H1 (cell line): Measurements from ENCODE around the gene BLMH.

Experiments
- EP300 ChIP-seq, 2 experiments: IDR thresholded peaks; 1 replicate in 1 of 2; 2 replicates in 1 of 2; pipeline ENCODE4 v1.6.1; 2011 to 2012; ENCODE audit warnings: low read depth in 2 of 2, low read length in 2 of 2, mild to moderate bottlenecking in 2 of 2, borderline replicate concordance in 1 of 2, inconsistent platforms in 1 of 2, moderate library complexity in 1 of 2
- HDAC2 ChIP-seq, 2 experiments: fragments of 300-600 bp in 1 of 2; sonication (generic) in 1 of 2; IDR thresholded peaks; 2 replicates each; pipeline ENCODE4 v1.6.1; 2011 to 2012; ENCODE audit warnings: low read depth in 2 of 2, low read length in 2 of 2, mild to moderate bottlenecking in 2 of 2, moderate library complexity in 2 of 2, borderline replicate concordance in 1 of 2, inconsistent platforms in 1 of 2
- MAFK ChIP-seq: IDR thresholded peaks from 2 replicates; pipeline ENCODE4 v1.6.1; 2012; ENCODE audit warnings: low read depth, mild to moderate bottlenecking, improper control_type of control experiment, low read length
- POLR2A ChIP-seq, 2 experiments: IDR thresholded peaks; 1 replicate in 1 of 2; 2 replicates in 1 of 2; pipeline ENCODE4 v1.6.1; 2011; ENCODE audit warnings: low read depth in 2 of 2, low read length in 2 of 2, mild to moderate bottlenecking in 2 of 2; ENCODE audit errors: control extremely low read depth in 1 of 2
- POLR2AphosphoS5 ChIP-seq: IDR thresholded peaks from 2 replicates; pipeline ENCODE4 v1.6.1; 2011; ENCODE audit warnings: low read depth, low read length
- RAD21 ChIP-seq, 2 experiments: IDR thresholded peaks in 1 of 2; conservative IDR thresholded peaks in 1 of 2; 2 replicates each; pipeline ENCODE4 v1.6.1; 2011; ENCODE audit warnings: low read depth in 2 of 2, low read length in 2 of 2, improper control_type of control experiment in 1 of 2, inconsistent platforms in 1 of 2, mild to moderate bottlenecking in 1 of 2, moderate library complexity in 1 of 2
- RBBP5 ChIP-seq: IDR thresholded peaks from 2 replicates; pipeline ENCODE4 v1.7.1; 2012; ENCODE audit warnings: low read depth, mild to moderate bottlenecking, inconsistent platforms, low read length, moderate library complexity, borderline replicate concordance
- RFX5 ChIP-seq: IDR thresholded peaks from 2 replicates; pipeline ENCODE4 v1.6.1; 2011; ENCODE audit warnings: low read depth, low read length, improper control_type of control experiment, borderline replicate concordance
- RNF2 ChIP-seq: fragments of 200-900, 300-1000 bp; sonication (generic); IDR thresholded peaks from 2 replicates; pipeline ENCODE4 v1.7.1; 2016; ENCODE audit warnings: borderline replicate concordance, low read depth, mild to moderate bottlenecking, antibody characterized with exemption, low read length; ENCODE audit not compliant: poor library complexity, severe bottlenecking; ENCODE audit errors: missing control alignments
- RXRA ChIP-seq: IDR thresholded peaks from 2 replicates; pipeline ENCODE4 v1.6.1; 2011; ENCODE audit warnings: low read depth, mild to moderate bottlenecking, low read length, moderate library complexity; ENCODE audit not compliant: insufficient read depth
- TCF12 ChIP-seq: IDR thresholded peaks from 2 replicates; pipeline ENCODE4 v1.6.1; 2011; ENCODE audit warnings: low read depth, mild to moderate bottlenecking, low read length
- ZNF274 ChIP-seq: IDR thresholded peaks from 2 replicates; pipeline ENCODE4 v1.7.0; 2012; ENCODE audit warnings: low read length, borderline replicate concordance; ENCODE audit errors: extremely low read depth
- TF ChIP-seq, protein P1 (sequence below), 3 experiments: IDR thresholded peaks; 1 replicate in 2 of 3; 2 replicates in 1 of 3; pipeline versions ENCODE4 v1.5.1 to v1.6.1; 2011; ENCODE audit warnings: low read length in 3 of 3, mild to moderate bottlenecking in 3 of 3, inconsistent platforms in 2 of 3, low read depth in 1 of 3, moderate library complexity in 1 of 3; ENCODE audit not compliant: insufficient read depth in 1 of 3; ENCODE audit errors: control extremely low read depth in 1 of 3
- TF ChIP-seq, protein P2 (sequence below): IDR thresholded peaks from 2 replicates; pipeline ENCODE4 v1.6.1; 2012; ENCODE audit warnings: inconsistent platforms

DNA sequence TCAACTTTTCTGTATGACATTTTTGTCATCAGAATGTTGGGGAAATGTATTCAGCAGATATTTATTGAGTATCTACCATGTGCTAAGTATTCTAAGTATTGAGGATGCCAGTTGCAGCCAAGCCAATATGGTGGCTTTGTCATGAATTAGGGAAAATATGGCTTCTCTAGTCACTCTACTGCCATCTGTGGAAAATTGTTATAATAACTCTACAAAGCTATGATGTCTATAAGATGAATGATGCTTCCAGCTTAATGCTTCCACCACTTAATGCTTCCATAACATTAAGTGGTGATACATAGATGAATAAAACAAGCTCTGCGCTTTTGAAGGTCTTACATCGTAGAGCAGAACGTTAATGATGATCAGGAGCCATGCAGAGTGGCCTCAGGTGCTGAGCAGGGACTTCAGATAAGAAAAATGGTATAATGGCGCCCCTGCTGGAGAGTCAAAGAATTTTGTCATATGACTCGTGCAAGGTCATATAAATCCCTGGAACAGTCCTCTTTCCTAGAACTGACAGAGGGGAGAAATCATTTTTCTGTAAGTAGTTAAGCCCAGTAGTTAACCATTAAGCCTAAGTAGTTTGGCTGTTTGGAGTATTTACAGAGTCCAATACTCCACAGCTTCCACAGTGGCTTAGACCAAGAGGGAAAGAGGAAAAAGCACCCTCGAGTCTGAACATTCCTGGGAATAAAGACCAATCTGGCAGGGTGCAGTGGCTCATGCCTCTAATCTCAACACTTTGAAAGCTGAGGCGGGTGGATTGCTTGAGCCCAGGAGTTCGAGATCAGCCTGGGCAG, 44.8 kb upstream of the BLMH start:
- TF ChIP-seq TCF12: no peak
- TF ChIP-seq, protein P1, sequence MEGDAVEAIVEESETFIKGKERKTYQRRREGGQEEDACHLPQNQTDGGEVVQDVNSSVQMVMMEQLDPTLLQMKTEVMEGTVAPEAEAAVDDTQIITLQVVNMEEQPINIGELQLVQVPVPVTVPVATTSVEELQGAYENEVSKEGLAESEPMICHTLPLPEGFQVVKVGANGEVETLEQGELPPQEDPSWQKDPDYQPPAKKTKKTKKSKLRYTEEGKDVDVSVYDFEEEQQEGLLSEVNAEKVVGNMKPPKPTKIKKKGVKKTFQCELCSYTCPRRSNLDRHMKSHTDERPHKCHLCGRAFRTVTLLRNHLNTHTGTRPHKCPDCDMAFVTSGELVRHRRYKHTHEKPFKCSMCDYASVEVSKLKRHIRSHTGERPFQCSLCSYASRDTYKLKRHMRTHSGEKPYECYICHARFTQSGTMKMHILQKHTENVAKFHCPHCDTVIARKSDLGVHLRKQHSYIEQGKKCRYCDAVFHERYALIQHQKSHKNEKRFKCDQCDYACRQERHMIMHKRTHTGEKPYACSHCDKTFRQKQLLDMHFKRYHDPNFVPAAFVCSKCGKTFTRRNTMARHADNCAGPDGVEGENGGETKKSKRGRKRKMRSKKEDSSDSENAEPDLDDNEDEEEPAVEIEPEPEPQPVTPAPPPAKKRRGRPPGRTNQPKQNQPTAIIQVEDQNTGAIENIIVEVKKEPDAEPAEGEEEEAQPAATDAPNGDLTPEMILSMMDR (IDR thresholded peaks at IDR 0.05; ENCODE audit: control extremely low read depth in 1 of 3, insufficient read depth in 1 of 3, low read depth in 1 of 3, low read length in 3 of 3): peak in 2 of 3 experiments; percentile 70 to 71; a peak in 3 of 4 replicates
- no peak for TF ChIP-seq MAFK
- TF ChIP-seq POLR2A (IDR thresholded peaks at IDR 0.05; ENCODE audit: control extremely low read depth in 1 of 2, low read depth in 2 of 2, low read length in 2 of 2): no peak
- TF ChIP-seq HDAC2 (IDR thresholded peaks at IDR 0.05; ENCODE audit: borderline replicate concordance in 1 of 2, low read depth in 2 of 2, low read length in 2 of 2): no peak
- TF ChIP-seq EP300 (IDR thresholded peaks at IDR 0.05; ENCODE audit: borderline replicate concordance in 1 of 2, low read depth in 2 of 2, low read length in 2 of 2): no peak
- TF ChIP-seq RNF2: no peak
- no peak for TF ChIP-seq RFX5
- TF ChIP-seq, protein P2, sequence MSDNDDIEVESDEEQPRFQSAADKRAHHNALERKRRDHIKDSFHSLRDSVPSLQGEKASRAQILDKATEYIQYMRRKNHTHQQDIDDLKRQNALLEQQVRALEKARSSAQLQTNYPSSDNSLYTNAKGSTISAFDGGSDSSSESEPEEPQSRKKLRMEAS: no peak
- no peak for TF ChIP-seq POLR2AphosphoS5
- TF ChIP-seq RBBP5: no peak
- TF ChIP-seq RAD21 (IDR thresholded peaks at IDR 0.05 in 1 of 2, conservative IDR thresholded peaks at IDR 0.05 in 1 of 2; ENCODE audit: low read depth in 2 of 2, low read length in 2 of 2): peak; percentile 76
- no peak for TF ChIP-seq RXRA
- TF ChIP-seq ZNF274: no peak
